Heart left ventricle (tissue), 16 donors: ENCODE measurements around the gene P2RY11. TPM values are rescaled to one million over a fixed set of nuclear protein-coding genes. Genes with fewer than 3 reads are reported as not detected.

ENCODE experiments used
- ATAC-seq, 4 donors: fragments of 200-7000 bp; cut with Tn5 transposase; one replicate each; pipeline ENCODE4 v1.9.1; 2020 to 2022; ENCODE audit warnings: moderate library complexity in 4 of 4, mild to moderate bottlenecking in 3 of 4, moderate number of reproducible peaks in 1 of 4
- DNase-seq, 5 donors: peaks; one replicate each; pipeline ENCODE4 v3.0.0-alpha.2; 2020
- H3K27ac ChIP-seq, 12 donors: fragments of 200-600 bp; sonication (generic) in 4 of 12; one replicate each; pipeline versions ENCODE4 v1.5.0 to v1.8.0; 2016 to 2022; ENCODE audit warnings: mild to moderate bottlenecking in 2 of 12
- H3K27me3 ChIP-seq, 9 donors: fragments of 200-600 bp; sonication (generic) in 2 of 9; one replicate each; pipeline versions ENCODE4 v1.5.1 to v1.8.0; 2016 to 2022; ENCODE audit warnings: mild to moderate bottlenecking in 3 of 9
- H3K36me3 ChIP-seq, 9 donors: fragments of 200-600 bp; sonication (generic) in 2 of 9; one replicate each; pipeline versions ENCODE4 v1.5.0 to v1.8.0; 2018 to 2022; ENCODE audit warnings: mild to moderate bottlenecking in 2 of 9
- H3K4me1 ChIP-seq, 12 donors: fragments of 200-600 bp; sonication (generic) in 4 of 12; one replicate each; pipeline versions ENCODE4 v1.5.0 to v1.8.0; 2016 to 2022; ENCODE audit warnings: mild to moderate bottlenecking in 3 of 12
- H3K4me3 ChIP-seq, 12 donors: fragments of 200-600 bp; sonication (generic) in 4 of 12; one replicate each; pipeline versions ENCODE4 v1.5.0 to v1.8.0; 2017 to 2022; ENCODE audit warnings: mild to moderate bottlenecking in 9 of 12, moderate library complexity in 4 of 12
- H3K9me3 ChIP-seq, 12 donors: fragments of 200-600 bp; sonication (generic) in 4 of 12; one replicate each; pipeline versions ENCODE4 v1.5.0 to v1.8.0; 2016 to 2022; ENCODE audit warnings: mild to moderate bottlenecking in 1 of 12
- POLR2A ChIP-seq, 2 donors: fragments of 450-650 bp; IDR thresholded peaks; one replicate each; pipeline ENCODE4 v1.6.1; 2017; ENCODE audit warnings: antibody characterized with exemption in 2 of 2, mild to moderate bottlenecking in 2 of 2, moderate library complexity in 2 of 2
- WGBS, 4 donors: extraction: QIAGEN DNeasy Blood & Tissue Kit in 2 of 4; methylation state at CpG; one replicate each; pipeline versions ENCODE4 v1.1.5 to v1.1.7; 2013 to 2018; 5-methylcytosine and 5-hydroxymethylcytosine counted together
- intact Hi-C, 10 donors: fragments of 100-400 bp; cut with DNase I; formaldehyde crosslinking; loops; one replicate each; pipeline versions ENCODE4 v1.11.1 to v1.14.2; 2022
- polyA plus RNA-seq, 2 donors: library from polyadenylated mRNA; stranded (reverse); fragments of 200-250 nt; gene quantifications; one replicate each; pipeline ENCODE4 v1.2.3, GENCODE V29; 2013
- total RNA-seq, 9 donors: library from RNA; depleted of rRNA in 2 of 9; stranded (reverse); fragments of >200 nt in 2 of 9; fragmentation: NEBNext Ultra II Directional in 3 of 9; extraction: Animal tissue kit (Norgen Biotek cat#: 25700) in 3 of 9; gene quantifications; one replicate each; pipeline versions ENCODE4 v1.1.0 to v1.2.4, GENCODE V29; 2016 to 2023
- TF ChIP-seq, protein P1 (sequence below), 12 donors: fragments of 200-600 bp; sonication (generic) in 4 of 12; IDR thresholded peaks; one replicate each; pipeline versions ENCODE4 v1.5.0 to v1.8.0; 2018 to 2022; ENCODE audit warnings: antibody characterized with exemption in 12 of 12, mild to moderate bottlenecking in 5 of 12
- donor health status: ischemic (EF 13 %, LVEDD 7.1; RV severe dilation, severe dysfunction).
- donor health status: healthy with polysubstance abuse.
- donor health status: DM: no; HTN: yes; CAD: no.
- donor health status: DM: no; HTN: no; CAD: no.
- donor health status: ischemic (EF 25% LVEDD 6.9; RV normal size, moderate dysfunction).
- donor health status: ischemic (EF 25% LVEDD 5.7; RV mildly dilated, moderate dysfunction).
- donor health status: healthy.
- donor health status: DM: yes; HTN: yes; CAD: no.
- donor health status: ischemic (EF 35%, LVEDD 5.7; RV mildly dilated, moderate dysfunction).
- donor health status: nonischemic (EF 11% LVEDD 7.7; RV severe dilation, severe dysfunction).
- donor health status: DM: yes; HTN: yes; CAD: no.
- donor health status: PGD.
- donor health status: ischemic (EF 29% LVEDD 5.4; RV normal size, mild dysfunction).
- donor health status: nonischemic (EF 23%, LVEDD 6.1; RV moderate dilation, normal function).

P2RY11 gene
- total and polyA plus RNA-seq, 11 donors = 3.1 to 11.7 (median 5.2) TPM

DNA sequence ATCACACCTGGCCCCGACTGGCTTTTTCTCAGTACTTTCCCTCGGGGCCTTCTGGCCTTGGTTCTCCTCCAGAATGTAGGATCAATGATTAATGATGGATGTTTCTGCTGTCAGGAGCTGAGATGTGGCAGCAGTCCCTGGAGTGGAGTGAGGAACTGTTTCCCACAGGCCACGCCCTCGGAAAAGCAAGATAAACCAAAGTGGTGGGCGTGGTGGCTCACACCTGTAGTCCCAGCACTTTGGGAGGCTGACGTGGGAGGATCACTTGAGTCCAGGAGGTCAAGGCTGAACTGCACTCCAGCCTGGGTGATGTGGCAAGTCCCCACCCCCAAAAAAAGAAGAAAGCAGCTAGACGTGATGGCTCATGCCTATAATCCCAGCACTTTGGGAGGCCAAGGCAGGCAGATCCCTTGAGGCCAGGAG is 32.5 kb upstream of the P2RY11 start:
- intact Hi-C loops = no loop called here
- Histone ChIP-seq H3K27me3 (no peaks in the 10 kb centered on the region), H3K27ac (no peak overlapping the region), H3K9me3 (peaks cover 0 to 5% (median under 1%) of the 10 kb centered on the region in 12 donors), H3K36me3 (no peaks in the 10 kb centered on the region), H3K4me3 (no peak overlapping the region), H3K4me1 (no peaks in the 10 kb centered on the region)
- ATAC-seq (no peak), DNase-seq (no peak)
- 59 to 65% (median 63%) methylated on average over 7 of the region's 7 CpGs for WGBS, 4 donors
- TF ChIP-seq, protein P1, sequence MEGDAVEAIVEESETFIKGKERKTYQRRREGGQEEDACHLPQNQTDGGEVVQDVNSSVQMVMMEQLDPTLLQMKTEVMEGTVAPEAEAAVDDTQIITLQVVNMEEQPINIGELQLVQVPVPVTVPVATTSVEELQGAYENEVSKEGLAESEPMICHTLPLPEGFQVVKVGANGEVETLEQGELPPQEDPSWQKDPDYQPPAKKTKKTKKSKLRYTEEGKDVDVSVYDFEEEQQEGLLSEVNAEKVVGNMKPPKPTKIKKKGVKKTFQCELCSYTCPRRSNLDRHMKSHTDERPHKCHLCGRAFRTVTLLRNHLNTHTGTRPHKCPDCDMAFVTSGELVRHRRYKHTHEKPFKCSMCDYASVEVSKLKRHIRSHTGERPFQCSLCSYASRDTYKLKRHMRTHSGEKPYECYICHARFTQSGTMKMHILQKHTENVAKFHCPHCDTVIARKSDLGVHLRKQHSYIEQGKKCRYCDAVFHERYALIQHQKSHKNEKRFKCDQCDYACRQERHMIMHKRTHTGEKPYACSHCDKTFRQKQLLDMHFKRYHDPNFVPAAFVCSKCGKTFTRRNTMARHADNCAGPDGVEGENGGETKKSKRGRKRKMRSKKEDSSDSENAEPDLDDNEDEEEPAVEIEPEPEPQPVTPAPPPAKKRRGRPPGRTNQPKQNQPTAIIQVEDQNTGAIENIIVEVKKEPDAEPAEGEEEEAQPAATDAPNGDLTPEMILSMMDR (IDR thresholded peaks at IDR 0.05) = no peak
- no peak for TF ChIP-seq POLR2A (IDR thresholded peaks at IDR 0.05)

DNA sequence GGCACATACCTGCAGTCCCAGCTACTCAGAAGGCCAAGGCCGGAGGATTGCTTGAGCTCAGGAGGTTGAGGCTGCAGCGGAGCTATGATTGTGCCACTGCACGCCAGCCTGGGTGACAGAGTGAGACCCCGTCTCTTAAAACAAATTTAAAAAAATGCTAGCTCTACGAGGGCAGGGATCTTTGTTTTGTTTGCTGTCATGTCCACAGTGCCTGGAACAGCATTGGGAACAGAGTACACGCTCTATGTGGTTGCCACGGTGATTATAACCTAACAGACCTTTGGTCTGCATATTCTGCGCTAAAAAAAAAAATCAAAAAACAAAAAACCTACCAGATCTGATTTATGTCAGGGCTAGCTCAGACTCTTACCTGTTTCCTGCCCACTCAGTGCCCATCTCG is 27.6 kb upstream of the P2RY11 start:
- ATAC-seq (no peak), DNase-seq (no peak)
- Histone ChIP-seq H3K4me1 (peaks cover 0 to 16% (median 3%) of the 10 kb centered on the region in 12 donors), H3K27me3 (no peaks in the 10 kb centered on the region), H3K27ac (no peak overlapping the region), H3K36me3 (peaks cover 0 to 1% (median under 1%) of the 10 kb centered on the region in 9 donors), H3K4me3 (no peak overlapping the region), H3K9me3 (no peaks in the 10 kb centered on the region)
- intact Hi-C loops = loop anchor here in 1 of 10 donors (2.0 kb wide), 1 partner anchor 41 kb away; no protein-coding TSS in a partner anchor
- WGBS, 4 donors = 77 to 84% (median 79%) methylated on average over 9 of the region's 9 CpGs
- TF ChIP-seq, protein P1 (IDR thresholded peaks at IDR 0.05) = no peak
- TF ChIP-seq POLR2A (IDR thresholded peaks at IDR 0.05) = no peak

DNA sequence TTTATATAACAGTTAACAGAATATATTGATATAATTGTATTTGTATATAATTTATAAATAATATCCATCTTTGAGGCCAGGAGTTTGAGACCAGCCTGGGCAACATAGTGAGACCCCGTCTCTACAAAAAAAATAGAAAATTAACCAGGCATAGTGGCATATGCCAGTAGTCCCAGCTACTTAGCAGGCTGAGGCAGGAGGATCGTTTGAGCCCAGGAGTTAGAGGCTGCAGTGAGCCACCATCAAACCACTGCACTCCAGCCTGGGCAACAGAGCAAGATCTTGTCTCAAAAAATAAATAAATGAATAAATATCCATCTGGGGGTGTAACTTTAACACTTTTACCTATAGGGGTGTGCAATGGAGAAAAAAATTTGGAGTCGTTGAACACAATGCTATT is 26.7 kb upstream of the P2RY11 start:
- DNase-seq (no peak), ATAC-seq (no peak)
- 67 to 76% (median 72%) methylated on average over 3 of the region's 3 CpGs for WGBS, 4 donors
- Histone ChIP-seq H3K9me3 (no peaks in the 10 kb centered on the region), H3K27me3 (no peaks in the 10 kb centered on the region), H3K4me1 (peaks cover 0 to 16% (median 3%) of the 10 kb centered on the region in 12 donors), H3K27ac (no peak overlapping the region), H3K36me3 (peaks cover 0 to 10% (median 5%) of the 10 kb centered on the region in 9 donors), H3K4me3 (no peak overlapping the region)
- no peak for TF ChIP-seq POLR2A (IDR thresholded peaks at IDR 0.05)
- TF ChIP-seq, protein P1 (IDR thresholded peaks at IDR 0.05) = no peak
- intact Hi-C loops = loop anchor here in 1 of 10 donors (2.0 kb wide), 1 partner anchor 42 kb away; no protein-coding TSS in a partner anchor

DNA sequence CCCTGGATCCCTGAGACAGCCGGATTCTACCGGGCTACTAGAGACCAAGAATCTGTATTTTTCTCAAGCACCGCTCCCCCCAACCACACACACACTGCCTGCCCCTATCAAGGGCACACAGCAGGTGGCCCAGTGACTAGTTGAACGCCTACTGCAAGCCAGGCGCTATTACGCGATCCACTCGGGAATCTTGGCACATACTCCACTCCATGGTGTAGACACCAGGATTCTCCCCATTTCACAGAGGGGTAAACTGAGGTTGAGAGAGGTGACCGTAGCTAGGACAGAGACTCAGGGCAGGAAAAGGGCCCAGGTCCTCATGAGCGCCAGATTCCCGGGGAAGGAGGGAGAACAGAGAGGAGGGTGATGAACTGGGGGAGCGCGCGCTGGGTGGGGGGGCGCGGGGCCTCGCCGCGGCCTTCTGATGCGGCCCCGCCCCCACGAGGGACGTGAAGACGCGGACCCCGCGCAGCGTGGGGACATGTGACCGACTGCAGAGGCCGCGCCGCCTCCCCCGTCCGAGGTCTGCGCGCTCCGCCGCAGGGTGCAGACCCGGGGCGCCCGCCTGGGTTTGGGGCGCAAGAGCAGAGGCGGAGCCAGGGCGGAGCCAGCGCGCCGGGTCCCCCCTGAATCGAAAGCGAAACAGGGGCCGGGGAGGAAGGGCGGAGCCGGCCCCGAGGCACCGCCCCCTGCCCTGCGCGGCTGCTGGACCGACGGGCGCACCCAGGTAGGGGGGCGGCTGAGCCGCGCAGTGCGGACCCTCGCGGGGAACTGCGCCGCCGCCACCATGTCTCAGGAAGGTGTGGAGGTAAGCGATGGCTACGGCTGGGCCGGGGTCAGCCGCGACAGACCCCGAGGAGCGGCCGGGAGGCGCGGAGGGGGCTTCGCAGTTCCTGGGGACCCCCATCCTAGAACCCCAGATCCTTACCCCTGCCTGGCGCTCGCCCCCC is 25.6 kb upstream of the P2RY11 start, which contains the start of gene SHFL:
Gene SHFL, plus strand, starts transcription at position 677 of the 950 bp plus-strand sequence. Its CDS starts 111 bp downstream, at position 788.
- ATAC-seq (peak; percentile 81 to 93 (median 92)), DNase-seq (peak; percentile 70 to 89 (median 79))
- Histone ChIP-seq H3K27ac (peak within 1 kb of the TSS; percentile 78 to 97 (median 92)), H3K36me3 (peaks cover 0 to 20% (median 8%) of the 10 kb centered on the region in 9 donors), H3K4me3 (peak within 1 kb of the TSS; percentile 27 to 100 (median 86)), H3K4me1 (peaks cover 0 to 16% (median 3%) of the 10 kb centered on the region in 12 donors), H3K27me3 (no peaks in the 10 kb centered on the region), H3K9me3 (peaks cover 0 to 8% (median 0%) of the 10 kb centered on the region in 12 donors)
- peak in 1 of 2 donors; percentile 51 for TF ChIP-seq POLR2A (IDR thresholded peaks at IDR 0.05)
- TF ChIP-seq, protein P1 (IDR thresholded peaks at IDR 0.05) = peak in 1 of 12 donors; percentile 6
- WGBS, 4 donors = 3 to 16% (median 10%) methylated on average over 14 to 81 of the region's 81 CpGs
- intact Hi-C loops = loop anchor here in 1 of 10 donors (2.0 kb wide), 1 partner anchor 43 kb away; no protein-coding TSS in a partner anchor
